Right kidney (tissue), 1 donor: ENCODE results near the gene RGMB.

ENCODE experiments used
- DNase-seq: peaks from one replicate; pipeline ENCODE4 v3.0.0-alpha.2; 2016

The RGMB gene

DNA sequence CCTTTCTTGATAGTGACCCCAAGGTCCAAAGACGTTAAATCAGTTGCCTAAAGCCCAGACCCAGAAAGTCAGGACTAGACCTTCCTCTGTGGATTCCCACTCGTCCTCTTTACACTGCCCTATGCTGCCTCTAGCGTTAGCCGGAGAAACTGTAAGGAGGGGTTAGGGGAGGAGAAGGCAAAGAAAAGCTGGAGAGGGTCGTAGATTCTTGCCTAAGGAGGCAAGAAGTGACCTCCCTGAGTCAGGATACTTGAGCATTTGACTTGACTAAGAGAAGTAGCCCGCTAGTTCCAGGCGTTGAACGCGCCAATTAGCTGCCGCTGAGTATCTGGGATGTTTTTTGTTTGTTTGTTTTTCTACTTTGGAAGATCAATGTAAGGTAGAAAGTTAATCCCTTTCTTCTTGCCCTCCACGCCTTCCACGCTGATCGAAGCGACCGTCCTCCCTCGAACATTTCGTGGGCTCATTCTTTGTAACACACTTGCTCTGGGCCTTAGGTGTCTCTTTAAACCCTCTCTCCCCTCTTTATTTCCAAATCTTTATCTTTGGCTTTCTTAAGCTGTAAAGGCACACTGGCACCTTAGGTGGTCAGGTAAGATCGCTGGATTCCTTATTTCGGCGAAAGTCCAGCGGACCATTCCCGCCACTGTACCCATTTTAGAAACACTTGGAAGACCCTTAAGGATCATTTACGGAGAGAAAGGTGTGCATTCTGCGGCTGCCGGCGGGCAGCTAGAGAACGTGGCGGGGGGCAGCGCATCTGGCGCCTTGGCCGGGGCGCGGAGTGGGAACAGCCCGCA lies 5.1 kb upstream of the RGMB start:
- DNase-seq: peak; percentile 68

DNA sequence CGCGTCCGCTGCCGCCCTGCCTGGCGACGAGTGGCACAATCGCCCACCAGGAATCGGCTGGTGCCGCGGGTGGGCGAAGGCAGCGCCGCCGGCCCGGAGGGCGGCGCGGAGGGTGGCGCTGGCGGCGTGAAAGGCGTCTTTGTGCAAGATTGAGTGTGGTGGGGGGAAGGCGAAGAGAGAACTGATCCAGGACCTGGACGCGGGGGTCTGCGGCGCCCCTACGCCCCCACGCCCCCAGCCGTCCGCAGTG lies 4.6 kb upstream of the RGMB start:
- DNase-seq: peak; percentile 80

DNA sequence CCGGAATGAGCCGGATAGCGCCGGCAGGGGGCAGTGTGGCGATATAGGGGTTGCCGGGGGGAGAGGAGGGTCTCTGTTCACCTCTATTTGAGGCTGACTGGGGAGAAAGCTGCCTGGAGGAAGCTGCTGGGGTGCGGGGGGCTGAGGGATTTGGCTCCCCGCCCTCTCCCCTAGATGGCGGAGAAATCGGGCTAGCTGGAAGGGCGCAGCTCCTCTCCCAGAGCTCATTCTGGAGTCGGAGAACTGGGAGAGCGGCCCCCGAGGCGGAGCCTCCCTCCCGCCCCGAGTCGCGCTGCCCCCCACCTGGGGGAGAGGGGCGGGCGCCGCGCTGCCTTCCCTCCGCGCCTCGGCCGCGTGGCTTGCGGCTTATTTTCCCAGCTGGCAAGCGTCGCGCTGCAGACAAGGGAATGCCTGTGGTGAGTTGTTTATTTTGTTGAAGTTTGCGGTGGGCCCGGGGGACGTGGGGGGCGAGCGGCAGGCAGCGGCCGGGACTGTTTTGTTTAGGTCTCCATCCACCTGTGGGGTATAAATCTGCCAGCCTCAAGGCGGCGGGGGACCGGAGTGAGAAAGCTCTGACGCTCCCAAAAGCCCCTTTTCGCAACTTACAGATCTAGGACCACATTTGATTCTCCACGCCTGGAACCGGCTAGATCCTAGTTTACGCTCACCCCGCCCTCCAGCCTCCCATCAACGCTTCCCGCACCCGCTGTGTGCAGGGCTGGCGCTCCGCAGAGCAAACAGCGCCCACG lies 4.1 kb upstream of the RGMB start:
- DNase-seq: no peak

DNA sequence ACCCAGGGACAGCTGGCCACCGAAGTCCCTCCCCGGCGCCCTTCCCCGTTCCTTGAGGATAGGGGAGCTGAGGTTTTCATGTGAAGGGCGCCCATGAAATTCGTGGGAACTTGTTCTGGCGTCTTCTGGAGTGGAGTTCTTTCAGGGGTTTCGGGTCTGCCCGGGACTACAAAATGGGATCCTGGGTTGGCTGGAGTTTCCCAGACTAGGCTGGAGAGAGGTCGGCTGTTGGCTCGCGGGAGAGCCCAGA lies 3.6 kb upstream of the RGMB start:
- peak; percentile 84 for DNase-seq

DNA sequence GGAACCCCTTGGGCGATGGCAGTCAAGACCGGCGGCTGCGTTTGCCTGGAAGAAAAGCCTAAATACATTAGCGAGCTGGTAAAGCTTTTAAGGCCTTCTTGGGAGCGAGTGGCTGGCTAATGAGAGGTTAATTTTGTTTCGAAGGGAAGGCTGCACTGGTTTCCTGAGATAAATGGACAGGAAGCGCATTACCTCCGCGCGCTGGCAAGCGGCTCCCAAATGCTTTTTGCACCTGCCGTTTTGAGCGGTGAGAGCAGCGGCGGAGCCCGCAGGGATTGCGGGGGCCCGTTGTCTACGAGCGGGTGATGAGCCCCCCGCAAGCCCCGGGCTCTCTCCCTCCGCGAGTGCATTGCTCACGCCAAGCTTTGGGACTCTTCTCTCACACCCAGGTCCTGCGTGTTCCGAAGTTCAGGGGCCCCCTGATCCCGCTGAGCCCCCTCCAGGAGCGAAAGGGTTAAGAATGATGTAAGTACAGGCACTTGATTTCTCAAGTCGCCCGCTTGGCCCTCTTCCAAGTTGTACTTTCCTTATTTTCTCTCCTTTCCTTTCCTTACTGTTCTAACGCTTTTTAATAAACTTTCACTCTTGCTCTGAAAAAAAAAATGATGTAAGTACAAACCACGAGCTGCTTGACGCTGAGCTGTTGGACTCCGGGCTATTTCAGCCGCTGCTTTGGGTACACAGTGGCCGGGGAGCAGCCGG lies 3.1 kb upstream of the RGMB start:
- DNase-seq: no peak

DNA sequence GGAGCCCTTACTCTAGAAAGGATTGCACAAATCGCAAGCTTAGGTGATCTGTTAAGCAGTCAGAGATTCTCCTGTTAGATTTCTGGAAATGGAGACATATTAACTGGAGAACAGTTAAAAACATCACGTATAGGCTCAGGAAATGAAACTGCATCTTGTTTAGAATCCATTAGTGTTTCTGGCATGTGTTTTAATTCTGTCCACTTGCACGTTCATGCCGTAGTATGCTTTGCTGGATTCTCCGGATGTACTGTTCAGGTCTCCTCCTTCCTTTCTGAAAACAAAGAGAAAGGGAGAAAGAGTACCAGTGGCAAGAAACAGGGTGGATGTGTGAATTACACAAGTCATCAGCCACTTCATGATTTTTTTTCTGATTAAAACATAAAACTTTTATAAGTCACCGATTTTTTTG lies 2.5 kb upstream of the RGMB start:
- no peak for DNase-seq

DNA sequence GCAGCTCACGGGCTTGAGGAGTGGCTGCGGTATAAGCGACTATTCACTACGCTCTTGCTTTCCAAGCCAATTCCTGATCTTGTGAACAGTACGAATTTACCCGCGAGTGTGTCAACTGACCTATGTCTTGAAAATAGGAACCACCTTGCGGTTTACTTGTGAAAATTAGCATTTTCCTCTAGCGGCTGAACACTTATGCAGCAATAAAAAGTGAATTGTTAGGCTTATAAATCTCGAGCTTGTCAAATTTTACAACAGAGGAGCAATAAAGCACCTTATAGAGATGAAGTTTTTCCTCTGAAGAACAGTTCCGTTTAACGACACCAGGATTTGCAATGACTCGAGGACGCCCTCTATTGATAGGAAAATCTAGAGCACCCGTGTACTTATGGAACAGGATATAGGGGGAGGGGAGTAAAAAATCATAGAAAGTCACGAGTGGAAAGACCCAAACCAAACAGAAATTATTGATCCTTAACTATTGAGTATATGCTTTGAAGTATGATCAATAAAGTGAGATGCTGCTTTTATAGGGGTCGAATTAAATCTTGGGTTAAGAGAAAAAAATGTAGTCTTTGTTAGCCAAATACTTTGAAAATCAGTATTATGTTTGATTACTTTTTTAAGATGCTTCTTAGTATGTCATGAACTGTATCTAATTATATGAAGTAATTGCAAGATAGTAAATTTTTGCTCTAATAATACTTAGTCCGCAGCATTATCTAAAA lies 1.9 kb upstream of the RGMB start:
- peak; percentile 72 for DNase-seq

DNA sequence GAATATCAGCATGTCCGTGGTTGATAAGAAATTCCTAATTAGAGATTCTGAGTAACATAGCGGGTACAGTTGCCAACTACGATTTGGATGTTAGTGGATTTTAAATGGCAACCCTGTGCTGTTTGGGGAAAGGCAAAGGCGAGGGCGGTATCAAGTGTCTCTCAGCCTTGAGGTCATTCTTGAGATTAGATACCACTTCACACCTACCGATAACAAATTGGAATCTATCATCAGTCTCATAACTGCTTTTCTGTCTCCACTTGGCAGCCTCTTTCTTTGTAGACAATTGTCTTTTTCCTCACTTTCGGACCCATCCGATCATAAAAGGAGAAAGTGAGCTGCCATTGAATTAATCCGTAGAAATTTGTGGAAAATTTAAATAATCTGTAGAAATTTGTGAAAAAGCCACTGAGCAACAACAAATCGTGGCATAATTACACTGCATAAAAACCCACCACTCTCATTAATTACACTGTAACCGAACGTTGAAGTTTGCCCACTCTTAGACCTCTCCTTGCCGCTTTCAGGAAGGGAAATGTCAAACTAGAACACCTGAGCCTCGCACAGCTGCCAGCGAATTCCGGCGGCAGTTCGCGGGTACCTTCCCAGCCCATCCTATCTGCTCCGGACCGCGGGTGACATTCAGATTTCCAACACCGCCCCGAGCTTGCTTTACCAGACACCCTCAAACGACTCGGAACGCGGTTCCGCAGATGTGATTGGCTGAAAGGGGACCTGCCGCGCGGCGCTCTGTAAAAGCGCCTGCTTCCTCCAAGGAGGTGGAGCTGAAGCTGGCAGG lies 849 bp upstream of the RGMB start:
- no peak for DNase-seq

DNA sequence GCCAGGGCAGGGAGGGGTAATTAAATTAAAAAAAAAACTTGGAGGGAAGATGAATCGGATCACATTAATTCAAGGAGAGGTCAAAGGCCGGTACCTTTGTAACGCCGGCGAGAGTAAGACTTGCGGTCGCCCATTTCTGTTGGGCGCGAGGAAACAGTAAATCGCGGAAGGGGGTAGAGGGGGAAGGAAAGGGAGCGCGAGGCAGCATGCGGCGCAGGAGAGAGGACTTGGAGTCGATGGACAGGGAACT lies 324 bp upstream of the RGMB start:
- peak; percentile 93 for DNase-seq

DNA sequence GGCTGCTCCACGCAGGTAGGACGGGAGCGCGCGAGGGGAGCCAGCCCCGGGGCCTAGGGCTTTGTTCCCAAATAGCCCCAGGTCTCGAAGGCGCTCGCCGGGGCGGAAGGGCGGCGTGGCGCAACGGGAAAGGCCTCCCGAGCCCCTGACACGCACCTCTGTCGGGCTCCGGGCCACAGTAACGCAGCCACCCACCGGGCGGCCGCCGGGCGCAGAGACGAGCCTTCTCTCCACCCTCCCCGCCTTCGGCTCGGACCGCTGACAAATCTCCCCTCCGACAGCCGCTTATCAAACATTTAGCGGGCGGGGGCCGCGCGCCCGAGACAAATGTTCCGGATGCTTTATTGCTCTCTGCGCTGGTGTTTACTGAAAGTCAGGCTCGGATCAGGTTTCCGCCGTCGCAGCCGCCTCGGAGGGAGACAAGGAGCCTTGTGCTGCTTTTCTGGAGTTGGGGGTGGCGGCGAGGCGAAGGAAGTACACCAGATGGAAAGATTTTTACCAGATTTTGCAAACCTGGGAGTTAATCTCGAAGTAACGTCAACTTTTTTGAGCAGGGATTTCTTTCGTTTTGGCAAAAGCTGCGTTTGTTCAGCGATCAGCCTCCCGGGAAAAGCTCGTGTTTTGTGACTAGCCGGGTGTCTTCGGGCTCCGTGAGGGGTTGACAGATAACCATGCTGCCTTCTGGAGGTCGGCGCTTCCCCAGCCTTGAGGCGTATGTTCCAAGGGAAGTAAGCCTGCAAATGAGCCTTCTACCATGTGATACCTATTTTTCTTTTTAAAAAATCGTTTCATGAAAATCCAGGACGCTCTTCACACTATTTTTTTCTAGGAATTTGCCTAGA lies 950 bp downstream of the RGMB start:
- peak; percentile 96 for DNase-seq

DNA sequence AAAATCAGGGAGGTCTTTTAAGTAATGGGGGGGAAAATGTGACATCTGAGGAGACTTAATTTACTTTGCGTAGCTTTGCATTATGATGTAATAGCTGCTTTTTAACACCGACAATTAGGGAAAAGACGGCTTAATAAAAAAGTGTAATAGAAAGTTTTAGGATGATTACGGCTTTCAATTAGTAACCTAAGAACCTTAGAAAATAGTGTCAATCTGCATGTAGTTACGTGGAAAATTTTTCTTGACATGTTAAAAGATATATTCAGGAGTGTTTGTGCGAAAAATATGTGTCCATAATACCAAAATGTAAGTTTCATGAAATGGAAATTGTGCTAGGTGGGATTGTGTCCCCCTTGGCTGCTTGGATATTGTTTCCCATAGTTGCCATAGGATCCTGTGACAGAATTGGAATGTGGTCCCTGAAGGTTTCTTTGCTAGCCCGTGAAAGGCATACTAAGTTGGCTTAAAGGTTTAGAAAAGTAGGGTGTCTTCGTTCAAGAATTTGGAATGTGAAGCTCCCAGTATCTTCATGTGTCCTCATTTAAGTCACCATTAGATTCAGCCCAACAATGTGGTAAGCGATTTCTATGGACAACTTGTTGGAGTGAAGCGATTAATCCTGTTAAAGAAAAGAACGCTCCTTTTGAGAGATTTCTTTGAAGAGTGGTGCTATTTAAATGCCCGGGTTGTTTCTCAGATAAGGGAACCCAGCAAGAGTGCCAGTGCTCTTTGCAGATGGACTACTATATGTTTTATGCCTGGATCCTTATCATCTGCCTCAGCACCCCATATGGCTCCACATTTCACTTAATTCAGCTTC lies 2.0 kb downstream of the RGMB start:
- no peak for DNase-seq

DNA sequence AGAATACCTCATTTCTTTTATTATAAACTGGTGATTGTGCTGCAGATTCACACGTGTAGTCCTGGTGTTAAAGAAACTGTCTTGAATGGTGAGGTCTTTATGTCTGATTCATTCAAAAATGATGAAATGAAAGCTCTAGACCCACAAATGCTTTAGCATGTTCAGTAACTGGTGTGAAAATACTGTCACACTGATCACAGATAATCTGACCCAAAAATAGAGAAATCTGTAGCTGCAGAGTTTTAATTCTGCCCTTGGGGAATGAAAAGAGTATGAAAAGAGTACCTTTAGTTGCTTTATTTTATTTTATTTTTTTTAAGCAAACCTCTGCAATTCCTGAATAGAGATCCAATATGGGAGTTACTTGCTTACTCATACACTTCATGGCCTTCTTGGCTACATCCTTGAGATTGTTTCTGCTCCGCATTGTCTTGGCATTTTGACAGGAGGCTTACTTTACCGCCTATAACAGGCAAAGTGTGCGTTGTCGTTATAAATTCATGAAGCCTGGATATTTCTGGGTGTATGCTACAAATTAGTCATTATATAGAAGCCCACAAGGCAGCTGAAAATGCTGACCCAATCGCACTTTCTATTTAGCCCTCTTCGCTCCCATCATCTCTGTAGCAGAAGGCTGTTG lies 2.7 kb downstream of the RGMB start:
- no peak for DNase-seq

DNA sequence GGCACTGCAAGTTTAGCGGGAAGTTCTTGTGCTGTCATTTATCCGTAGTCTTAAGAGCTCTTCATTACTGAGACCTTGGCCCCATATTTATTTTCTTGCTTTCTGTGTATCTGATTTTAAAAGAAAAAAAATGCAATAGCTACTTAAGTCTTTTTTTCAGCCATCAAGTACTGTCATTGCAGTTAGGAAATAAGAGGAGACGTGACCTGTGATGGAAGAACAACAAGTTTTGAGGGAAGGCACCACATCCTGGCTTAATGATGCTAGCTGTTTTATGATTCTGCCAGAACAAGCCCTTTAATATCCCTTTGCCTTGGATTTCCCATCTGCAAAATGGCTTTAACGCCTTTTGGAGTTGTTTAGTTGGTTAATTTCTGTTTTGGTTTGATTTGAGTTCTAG lies 3.8 kb downstream of the RGMB start:
- DNase-seq: no peak

DNA sequence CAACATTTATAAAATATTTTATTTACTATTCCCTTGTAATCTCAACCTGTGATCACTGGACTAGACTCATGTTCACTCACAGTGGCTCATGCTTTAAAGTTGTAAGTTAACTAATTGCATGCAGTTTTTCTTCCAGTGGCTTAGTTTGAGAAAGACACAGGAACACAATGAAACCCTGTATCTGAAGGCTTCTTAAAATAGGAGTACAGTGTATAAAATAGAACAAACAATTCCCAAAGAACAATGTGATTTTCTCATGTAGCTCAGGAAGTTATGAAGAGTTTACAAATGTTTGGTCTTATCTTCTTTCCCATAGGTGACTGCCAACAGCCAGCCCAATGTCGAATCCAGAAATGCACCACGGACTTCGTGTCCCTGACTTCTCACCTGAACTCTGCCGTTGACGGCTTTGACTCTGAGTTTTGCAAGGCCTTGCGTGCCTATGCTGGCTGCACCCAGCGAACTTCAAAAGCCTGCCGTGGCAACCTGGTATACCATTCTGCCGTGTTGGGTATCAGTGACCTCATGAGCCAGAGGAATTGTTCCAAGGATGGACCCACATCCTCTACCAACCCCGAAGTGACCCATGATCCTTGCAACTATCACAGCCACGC lies 5.9 kb downstream of the RGMB start:
- no peak for DNase-seq

DNA sequence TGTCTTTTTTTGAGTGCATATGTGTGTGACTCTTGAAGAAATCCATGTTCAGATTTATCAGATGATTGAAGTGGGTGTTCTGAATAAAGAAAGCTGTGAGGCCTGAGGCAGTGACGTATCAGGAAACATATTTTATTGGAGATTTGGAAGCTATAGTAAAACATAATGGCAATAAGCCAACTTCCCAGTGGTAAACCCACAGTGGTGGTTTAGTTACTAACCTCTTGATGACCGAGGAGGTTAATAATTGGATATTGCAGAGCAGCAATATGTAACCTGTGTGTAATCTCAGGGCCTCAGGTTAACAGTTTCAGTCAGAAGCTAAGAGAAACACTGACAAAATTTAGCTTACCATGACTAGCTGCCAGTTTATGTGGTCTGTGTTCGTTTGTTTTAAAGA lies 6.9 kb downstream of the RGMB start:
- no peak for DNase-seq

DNA sequence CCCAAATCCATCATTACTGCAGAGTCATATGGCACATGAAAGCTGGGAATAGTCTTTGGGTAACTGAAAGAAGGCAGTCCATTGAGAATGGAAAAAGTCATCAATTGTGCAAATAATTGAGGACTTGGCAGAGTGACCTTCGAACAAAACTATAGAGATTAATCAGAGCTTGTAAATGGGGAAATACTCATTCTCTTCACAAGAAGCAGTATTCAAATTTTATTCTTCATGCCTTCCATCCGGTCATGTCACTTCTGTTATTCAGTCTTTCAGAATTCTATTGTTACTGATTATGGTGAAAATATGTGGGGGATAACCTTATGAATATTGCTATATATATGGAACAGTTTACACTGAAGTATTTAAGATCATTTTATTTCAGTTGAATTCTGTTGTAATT lies 8.1 kb downstream of the RGMB start:
- DNase-seq: no peak

DNA sequence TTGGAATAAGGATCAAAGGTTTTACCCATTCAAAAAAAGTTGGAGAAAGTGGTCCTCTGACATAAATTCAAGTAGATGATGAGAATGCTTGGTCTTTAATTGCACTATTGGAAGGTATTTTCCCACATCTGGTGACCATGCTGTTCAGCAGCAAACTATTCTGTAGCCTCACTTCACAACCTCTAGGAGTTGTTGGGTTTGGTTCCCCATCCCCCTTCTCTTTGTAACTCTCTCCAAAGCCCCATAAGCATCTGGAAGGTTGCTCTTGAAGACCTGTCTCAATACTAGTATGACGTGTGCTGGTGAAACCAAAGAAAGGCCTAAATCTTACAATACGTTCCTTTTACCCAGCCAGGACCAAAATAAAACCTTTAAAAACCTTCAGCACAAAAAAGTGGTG lies 8.5 kb downstream of the RGMB start:
- no peak for DNase-seq

DNA sequence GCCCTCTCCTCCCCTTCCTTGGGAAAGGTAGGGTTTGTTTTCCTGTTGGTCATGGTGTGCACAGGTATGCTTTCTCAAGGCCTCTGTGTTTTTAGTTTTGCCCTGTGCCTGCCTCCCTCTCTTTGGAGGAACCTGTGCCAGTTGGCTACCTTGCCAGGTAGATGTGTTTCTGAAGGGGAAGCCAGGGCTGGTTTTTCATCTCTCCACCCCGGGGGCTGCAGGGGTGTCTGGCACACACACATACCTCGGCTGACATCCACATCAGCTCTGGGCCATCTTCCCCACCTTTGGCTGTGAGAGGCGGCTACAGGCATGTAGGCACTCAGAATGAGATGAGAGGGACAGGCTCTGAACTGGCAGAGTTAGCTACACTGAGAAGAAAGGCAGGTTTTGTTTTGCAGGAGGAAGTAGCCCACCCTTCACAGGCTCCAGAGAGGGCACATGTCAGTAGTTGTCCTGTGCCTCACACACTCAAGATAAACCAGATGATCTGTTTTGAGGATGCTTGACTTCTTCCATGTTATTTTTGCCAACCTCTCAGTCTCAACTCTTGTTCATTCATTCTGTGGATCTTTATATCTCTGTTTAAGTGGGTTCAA lies 9.7 kb downstream of the RGMB start:
- DNase-seq: no peak

DNA sequence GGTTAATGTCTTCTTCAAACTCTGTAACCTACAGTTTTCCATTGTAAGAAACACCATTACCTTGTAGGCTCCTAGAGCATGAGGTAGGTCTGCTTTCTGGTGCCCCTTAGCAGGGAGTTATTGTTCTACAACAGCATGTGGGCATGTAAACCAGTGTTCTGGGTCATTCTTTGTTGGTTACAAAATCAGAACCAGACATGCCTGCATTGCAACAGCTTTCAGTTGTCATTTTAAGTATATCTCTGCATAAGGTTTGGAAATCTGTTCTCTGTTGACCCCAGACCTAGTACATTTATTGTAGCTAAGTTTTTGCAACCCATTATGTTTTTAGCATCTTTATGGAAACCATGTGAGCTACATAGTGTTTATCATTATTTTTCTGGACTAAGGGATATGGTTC lies 10.9 kb downstream of the RGMB start:
- no peak for DNase-seq

DNA sequence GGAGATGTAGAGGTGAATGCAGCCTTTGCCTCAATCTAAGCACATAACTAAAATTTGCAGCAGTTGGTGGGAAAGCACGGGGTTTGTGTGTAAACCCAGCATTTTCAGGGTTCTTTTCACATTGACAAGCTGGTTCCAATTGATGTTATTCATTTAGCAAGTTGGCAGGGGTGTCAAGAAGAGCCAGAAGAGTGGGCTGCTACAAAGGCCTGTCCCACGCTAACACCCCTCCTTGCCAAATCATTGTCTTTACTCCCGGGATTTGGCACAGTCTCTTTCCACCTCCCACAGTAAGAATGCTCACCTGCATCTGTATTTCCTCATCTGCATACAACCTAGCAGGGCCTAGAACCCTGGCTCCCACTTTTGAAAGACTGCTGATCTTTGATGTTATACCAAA lies 11.8 kb downstream of the RGMB start:
- no peak for DNase-seq
